ENCODE measurements around the gene PLEKHG3. TPM values are rescaled to one million over a fixed set of nuclear protein-coding genes. Genes with fewer than 3 reads are reported as not detected.

PLEKHG3 gene
- total and polyA plus RNA-seq, 4 donors: 8.4 to 21.3 (median 14.6) TPM

DNA sequence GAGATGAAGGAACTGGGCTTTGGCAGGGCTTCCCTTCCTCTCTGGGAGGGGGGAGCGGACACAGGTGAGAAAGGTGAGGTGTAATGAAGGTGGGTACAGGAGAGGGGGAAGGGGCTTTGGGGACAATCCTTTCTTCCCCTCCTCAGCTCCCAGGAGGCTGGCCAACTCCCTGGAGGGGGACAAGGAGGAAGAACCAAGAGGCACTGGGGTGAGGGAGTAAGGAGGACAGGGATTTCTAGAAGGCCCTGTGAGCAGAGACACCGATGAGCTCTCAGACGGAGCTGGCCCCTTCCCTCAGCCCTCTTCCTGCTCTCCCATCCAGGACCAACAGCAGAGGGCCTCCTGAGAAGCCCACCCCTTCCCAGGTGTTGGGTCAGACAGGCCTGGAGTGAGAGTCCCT is 53.4 kb downstream of the PLEKHG3 start:
- H3K9me3 ChIP-seq (ENCODE audit: control insufficient read depth in 4 of 4, low read length in 3 of 4): no peaks in the 10 kb centered on the region
- DNase-seq (ENCODE audit: low spot score): no peak
- H3K4me1 ChIP-seq (ENCODE audit: control insufficient read depth in 4 of 4, insufficient read depth in 4 of 4, low read length in 3 of 4): peaks cover 0 to 4% (median 0%) of the 10 kb centered on the region in 4 donors
- H3K4me3 ChIP-seq (ENCODE audit: low read depth in 1 of 3, low read length in 3 of 3): no peak overlapping the region
- H3K27me3 ChIP-seq (ENCODE audit: control insufficient read depth in 4 of 4, insufficient read depth in 4 of 4, low read length in 3 of 4): no peaks in the 10 kb centered on the region
- TF ChIP-seq HNF4G (IDR thresholded peaks at IDR 0.05) (no peak), HNF4A (conservative IDR thresholded peaks at IDR 0.05) (no peak), TAF1 (conservative IDR thresholded peaks at IDR 0.05) (no peak), NR2F2 (IDR thresholded peaks at IDR 0.05) (no peak), JUND (IDR thresholded peaks at IDR 0.05) (no peak), RAD21 (IDR thresholded peaks at IDR 0.05) (no peak), SP1 (IDR thresholded peaks at IDR 0.05) (no peak), RXRA (IDR thresholded peaks at IDR 0.05) (no peak), YY1 (IDR thresholded peaks at IDR 0.05) (no peak)
- TF ChIP-seq, protein P1, sequence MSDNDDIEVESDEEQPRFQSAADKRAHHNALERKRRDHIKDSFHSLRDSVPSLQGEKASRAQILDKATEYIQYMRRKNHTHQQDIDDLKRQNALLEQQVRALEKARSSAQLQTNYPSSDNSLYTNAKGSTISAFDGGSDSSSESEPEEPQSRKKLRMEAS (IDR thresholded peaks at IDR 0.05): no peak
- TF ChIP-seq, protein P2, sequence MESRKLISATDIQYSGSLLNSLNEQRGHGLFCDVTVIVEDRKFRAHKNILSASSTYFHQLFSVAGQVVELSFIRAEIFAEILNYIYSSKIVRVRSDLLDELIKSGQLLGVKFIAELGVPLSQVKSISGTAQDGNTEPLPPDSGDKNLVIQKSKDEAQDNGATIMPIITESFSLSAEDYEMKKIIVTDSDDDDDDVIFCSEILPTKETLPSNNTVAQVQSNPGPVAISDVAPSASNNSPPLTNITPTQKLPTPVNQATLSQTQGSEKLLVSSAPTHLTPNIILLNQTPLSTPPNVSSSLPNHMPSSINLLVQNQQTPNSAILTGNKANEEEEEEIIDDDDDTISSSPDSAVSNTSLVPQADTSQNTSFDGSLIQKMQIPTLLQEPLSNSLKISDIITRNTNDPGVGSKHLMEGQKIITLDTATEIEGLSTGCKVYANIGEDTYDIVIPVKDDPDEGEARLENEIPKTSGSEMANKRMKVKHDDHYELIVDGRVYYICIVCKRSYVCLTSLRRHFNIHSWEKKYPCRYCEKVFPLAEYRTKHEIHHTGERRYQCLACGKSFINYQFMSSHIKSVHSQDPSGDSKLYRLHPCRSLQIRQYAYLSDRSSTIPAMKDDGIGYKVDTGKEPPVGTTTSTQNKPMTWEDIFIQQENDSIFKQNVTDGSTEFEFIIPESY (IDR thresholded peaks at IDR 0.05): no peak
- TF ChIP-seq, protein P3, sequence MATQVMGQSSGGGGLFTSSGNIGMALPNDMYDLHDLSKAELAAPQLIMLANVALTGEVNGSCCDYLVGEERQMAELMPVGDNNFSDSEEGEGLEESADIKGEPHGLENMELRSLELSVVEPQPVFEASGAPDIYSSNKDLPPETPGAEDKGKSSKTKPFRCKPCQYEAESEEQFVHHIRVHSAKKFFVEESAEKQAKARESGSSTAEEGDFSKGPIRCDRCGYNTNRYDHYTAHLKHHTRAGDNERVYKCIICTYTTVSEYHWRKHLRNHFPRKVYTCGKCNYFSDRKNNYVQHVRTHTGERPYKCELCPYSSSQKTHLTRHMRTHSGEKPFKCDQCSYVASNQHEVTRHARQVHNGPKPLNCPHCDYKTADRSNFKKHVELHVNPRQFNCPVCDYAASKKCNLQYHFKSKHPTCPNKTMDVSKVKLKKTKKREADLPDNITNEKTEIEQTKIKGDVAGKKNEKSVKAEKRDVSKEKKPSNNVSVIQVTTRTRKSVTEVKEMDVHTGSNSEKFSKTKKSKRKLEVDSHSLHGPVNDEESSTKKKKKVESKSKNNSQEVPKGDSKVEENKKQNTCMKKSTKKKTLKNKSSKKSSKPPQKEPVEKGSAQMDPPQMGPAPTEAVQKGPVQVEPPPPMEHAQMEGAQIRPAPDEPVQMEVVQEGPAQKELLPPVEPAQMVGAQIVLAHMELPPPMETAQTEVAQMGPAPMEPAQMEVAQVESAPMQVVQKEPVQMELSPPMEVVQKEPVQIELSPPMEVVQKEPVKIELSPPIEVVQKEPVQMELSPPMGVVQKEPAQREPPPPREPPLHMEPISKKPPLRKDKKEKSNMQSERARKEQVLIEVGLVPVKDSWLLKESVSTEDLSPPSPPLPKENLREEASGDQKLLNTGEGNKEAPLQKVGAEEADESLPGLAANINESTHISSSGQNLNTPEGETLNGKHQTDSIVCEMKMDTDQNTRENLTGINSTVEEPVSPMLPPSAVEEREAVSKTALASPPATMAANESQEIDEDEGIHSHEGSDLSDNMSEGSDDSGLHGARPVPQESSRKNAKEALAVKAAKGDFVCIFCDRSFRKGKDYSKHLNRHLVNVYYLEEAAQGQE (IDR thresholded peaks at IDR 0.05): no peak
- TF ChIP-seq, protein P4, sequence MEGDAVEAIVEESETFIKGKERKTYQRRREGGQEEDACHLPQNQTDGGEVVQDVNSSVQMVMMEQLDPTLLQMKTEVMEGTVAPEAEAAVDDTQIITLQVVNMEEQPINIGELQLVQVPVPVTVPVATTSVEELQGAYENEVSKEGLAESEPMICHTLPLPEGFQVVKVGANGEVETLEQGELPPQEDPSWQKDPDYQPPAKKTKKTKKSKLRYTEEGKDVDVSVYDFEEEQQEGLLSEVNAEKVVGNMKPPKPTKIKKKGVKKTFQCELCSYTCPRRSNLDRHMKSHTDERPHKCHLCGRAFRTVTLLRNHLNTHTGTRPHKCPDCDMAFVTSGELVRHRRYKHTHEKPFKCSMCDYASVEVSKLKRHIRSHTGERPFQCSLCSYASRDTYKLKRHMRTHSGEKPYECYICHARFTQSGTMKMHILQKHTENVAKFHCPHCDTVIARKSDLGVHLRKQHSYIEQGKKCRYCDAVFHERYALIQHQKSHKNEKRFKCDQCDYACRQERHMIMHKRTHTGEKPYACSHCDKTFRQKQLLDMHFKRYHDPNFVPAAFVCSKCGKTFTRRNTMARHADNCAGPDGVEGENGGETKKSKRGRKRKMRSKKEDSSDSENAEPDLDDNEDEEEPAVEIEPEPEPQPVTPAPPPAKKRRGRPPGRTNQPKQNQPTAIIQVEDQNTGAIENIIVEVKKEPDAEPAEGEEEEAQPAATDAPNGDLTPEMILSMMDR (IDR thresholded peaks at IDR 0.05; ENCODE audit: low read depth, low read length, missing input control): no peak
- no peak overlapping the region for H3K9ac ChIP-seq (ENCODE audit: low read depth in 1 of 2, low read length in 2 of 2)
- no peak overlapping the region for H3K27ac ChIP-seq (ENCODE audit: low read depth in 1 of 2, low read length in 2 of 2)
- WGBS: 91% methylated on average over 3 of the region's 3 CpGs
- H3K36me3 ChIP-seq (ENCODE audit: control insufficient read depth in 4 of 4, insufficient read depth in 3 of 4, low read depth in 1 of 4, low read length in 3 of 4): no peaks in the 10 kb centered on the region

DNA sequence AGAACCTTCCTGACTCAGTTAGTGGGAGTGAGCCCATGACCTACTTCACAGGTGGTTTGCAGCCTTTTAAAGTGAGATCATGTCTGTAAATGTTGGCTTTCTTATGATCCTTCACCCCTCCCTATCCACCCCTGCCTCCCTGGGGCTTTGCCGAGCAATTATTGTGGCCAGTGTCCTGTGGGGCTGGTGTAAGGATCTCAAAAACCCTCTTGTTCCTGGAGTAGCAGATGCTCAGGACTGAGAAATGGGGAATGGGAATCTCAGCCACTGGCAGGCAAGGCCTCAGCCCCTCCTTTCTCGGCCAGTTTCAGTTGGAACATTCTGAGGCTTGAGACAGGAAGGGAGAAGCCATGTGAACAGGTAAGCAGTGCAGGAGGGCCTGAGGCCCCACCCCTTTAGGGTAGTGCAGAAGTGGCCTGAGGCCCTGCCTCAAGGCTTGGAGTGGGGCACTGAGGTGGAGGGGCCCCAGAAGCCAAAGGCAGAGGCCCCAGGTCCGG is 53.8 kb downstream of the PLEKHG3 start:
- no peak overlapping the region for H3K9ac ChIP-seq (ENCODE audit: low read depth in 1 of 2, low read length in 2 of 2)
- 85% methylated on average over 3 of the region's 3 CpGs for WGBS
- H3K9me3 ChIP-seq (ENCODE audit: control insufficient read depth in 4 of 4, low read length in 3 of 4): no peaks in the 10 kb centered on the region
- no peaks in the 10 kb centered on the region for H3K27me3 ChIP-seq (ENCODE audit: control insufficient read depth in 4 of 4, insufficient read depth in 4 of 4, low read length in 3 of 4)
- peaks cover 0 to 4% (median 0%) of the 10 kb centered on the region in 4 donors for H3K4me1 ChIP-seq (ENCODE audit: control insufficient read depth in 4 of 4, insufficient read depth in 4 of 4, low read length in 3 of 4)
- H3K36me3 ChIP-seq (ENCODE audit: control insufficient read depth in 4 of 4, insufficient read depth in 3 of 4, low read depth in 1 of 4, low read length in 3 of 4): no peaks in the 10 kb centered on the region
- TF ChIP-seq SP1 (IDR thresholded peaks at IDR 0.05): no peak
- no peak for TF ChIP-seq NR2F2 (IDR thresholded peaks at IDR 0.05)
- no peak for TF ChIP-seq FOXA2 (IDR thresholded peaks at IDR 0.05)
- TF ChIP-seq, protein P4 (IDR thresholded peaks at IDR 0.05; ENCODE audit: low read depth, low read length, missing input control): no peak
- no peak for TF ChIP-seq FOXA1 (IDR thresholded peaks at IDR 0.05)
- TF ChIP-seq, protein P5, sequence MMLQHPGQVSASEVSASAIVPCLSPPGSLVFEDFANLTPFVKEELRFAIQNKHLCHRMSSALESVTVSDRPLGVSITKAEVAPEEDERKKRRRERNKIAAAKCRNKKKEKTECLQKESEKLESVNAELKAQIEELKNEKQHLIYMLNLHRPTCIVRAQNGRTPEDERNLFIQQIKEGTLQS (IDR thresholded peaks at IDR 0.05): no peak
- no peak for TF ChIP-seq JUND (IDR thresholded peaks at IDR 0.05)
- TF ChIP-seq, protein P1 (IDR thresholded peaks at IDR 0.05): no peak
- no peak for TF ChIP-seq TAF1 (conservative IDR thresholded peaks at IDR 0.05)
- no peak for TF ChIP-seq EGR1 (IDR thresholded peaks at IDR 0.05; ENCODE audit: low read depth in 2 of 2)
- TF ChIP-seq, protein P3 (IDR thresholded peaks at IDR 0.05): no peak
- no peak for TF ChIP-seq YY1 (IDR thresholded peaks at IDR 0.05)
- no peak for TF ChIP-seq RXRA (IDR thresholded peaks at IDR 0.05)
- no peak for DNase-seq (ENCODE audit: low spot score)
- no peak overlapping the region for H3K4me3 ChIP-seq (ENCODE audit: low read depth in 1 of 3, low read length in 3 of 3)
- H3K27ac ChIP-seq (ENCODE audit: low read depth in 1 of 2, low read length in 2 of 2): no peak overlapping the region

Data from liver (tissue), 9 donors.